ENCODE data around the gene PNPO. TPM values are rescaled to one million over a fixed set of nuclear protein-coding genes. Genes with fewer than 3 reads are reported as not detected.

The PNPO gene
- total and polyA plus RNA-seq, 4 donors, result 27.8 to 102 (median 51.3) TPM

GRCh38 chr17:47898241-47898640 is 43.1 kb upstream of the PNPO start:
- TF ChIP-seq FOXA1 (IDR thresholded peaks at IDR 0.05), result no peak
- TF ChIP-seq HNF4A (conservative IDR thresholded peaks at IDR 0.05), result no peak
- TF ChIP-seq, protein P1, sequence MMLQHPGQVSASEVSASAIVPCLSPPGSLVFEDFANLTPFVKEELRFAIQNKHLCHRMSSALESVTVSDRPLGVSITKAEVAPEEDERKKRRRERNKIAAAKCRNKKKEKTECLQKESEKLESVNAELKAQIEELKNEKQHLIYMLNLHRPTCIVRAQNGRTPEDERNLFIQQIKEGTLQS (IDR thresholded peaks at IDR 0.05), result no peak
- no peak for TF ChIP-seq SP1 (IDR thresholded peaks at IDR 0.05)
- no peak for TF ChIP-seq YY1 (IDR thresholded peaks at IDR 0.05)
- TF ChIP-seq RXRA (IDR thresholded peaks at IDR 0.05), result no peak
- no peak overlapping the region for H3K9ac ChIP-seq (ENCODE audit: low read depth in 1 of 2, low read length in 2 of 2)

GRCh38 chr17:47899643-47900042 is 41.7 kb upstream of the PNPO start:
- Histone ChIP-seq H3K27me3 (ENCODE audit: control insufficient read depth in 4 of 4, insufficient read depth in 4 of 4, low read length in 3 of 4) (no peaks in the 10 kb centered on the region), H3K9me3 (ENCODE audit: control insufficient read depth in 4 of 4, low read length in 3 of 4) (no peaks in the 10 kb centered on the region), H3K4me1 (ENCODE audit: control insufficient read depth in 4 of 4, insufficient read depth in 4 of 4, low read length in 3 of 4) (peaks cover 3 to 19% (median 11%) of the 10 kb centered on the region in 4 donors), H3K27ac (ENCODE audit: low read depth in 1 of 2, low read length in 2 of 2) (no peak overlapping the region), H3K36me3 (ENCODE audit: control insufficient read depth in 4 of 4, insufficient read depth in 3 of 4, low read depth in 1 of 4, low read length in 3 of 4) (no peaks in the 10 kb centered on the region), H3K9ac (ENCODE audit: low read depth in 1 of 2, low read length in 2 of 2) (no peak overlapping the region), H3K4me3 (ENCODE audit: low read depth in 1 of 3, low read length in 3 of 3) (no peak overlapping the region)
- DNase-seq (ENCODE audit: low spot score), result no peak
- no peak for TF ChIP-seq RXRA (IDR thresholded peaks at IDR 0.05)
- TF ChIP-seq JUND (IDR thresholded peaks at IDR 0.05), result no peak
- TF ChIP-seq, protein P2, sequence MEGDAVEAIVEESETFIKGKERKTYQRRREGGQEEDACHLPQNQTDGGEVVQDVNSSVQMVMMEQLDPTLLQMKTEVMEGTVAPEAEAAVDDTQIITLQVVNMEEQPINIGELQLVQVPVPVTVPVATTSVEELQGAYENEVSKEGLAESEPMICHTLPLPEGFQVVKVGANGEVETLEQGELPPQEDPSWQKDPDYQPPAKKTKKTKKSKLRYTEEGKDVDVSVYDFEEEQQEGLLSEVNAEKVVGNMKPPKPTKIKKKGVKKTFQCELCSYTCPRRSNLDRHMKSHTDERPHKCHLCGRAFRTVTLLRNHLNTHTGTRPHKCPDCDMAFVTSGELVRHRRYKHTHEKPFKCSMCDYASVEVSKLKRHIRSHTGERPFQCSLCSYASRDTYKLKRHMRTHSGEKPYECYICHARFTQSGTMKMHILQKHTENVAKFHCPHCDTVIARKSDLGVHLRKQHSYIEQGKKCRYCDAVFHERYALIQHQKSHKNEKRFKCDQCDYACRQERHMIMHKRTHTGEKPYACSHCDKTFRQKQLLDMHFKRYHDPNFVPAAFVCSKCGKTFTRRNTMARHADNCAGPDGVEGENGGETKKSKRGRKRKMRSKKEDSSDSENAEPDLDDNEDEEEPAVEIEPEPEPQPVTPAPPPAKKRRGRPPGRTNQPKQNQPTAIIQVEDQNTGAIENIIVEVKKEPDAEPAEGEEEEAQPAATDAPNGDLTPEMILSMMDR (IDR thresholded peaks at IDR 0.05; ENCODE audit: low read depth, low read length, missing input control), result no peak
- TF ChIP-seq GABPA (IDR thresholded peaks at IDR 0.05 in 1 of 2, conservative IDR thresholded peaks at IDR 0.05 in 1 of 2), result no peak
- no peak for TF ChIP-seq FOXA2 (IDR thresholded peaks at IDR 0.05)
- no peak for TF ChIP-seq HNF4A (conservative IDR thresholded peaks at IDR 0.05)
- TF ChIP-seq, protein P1 (IDR thresholded peaks at IDR 0.05), result no peak
- no peak for TF ChIP-seq MAX (IDR thresholded peaks at IDR 0.05)
- no peak for TF ChIP-seq SP1 (IDR thresholded peaks at IDR 0.05)
- no peak for TF ChIP-seq YY1 (IDR thresholded peaks at IDR 0.05)
- TF ChIP-seq EGR1 (IDR thresholded peaks at IDR 0.05; ENCODE audit: low read depth in 2 of 2), result no peak
- TF ChIP-seq NR2F2 (IDR thresholded peaks at IDR 0.05), result no peak
- TF ChIP-seq TAF1 (conservative IDR thresholded peaks at IDR 0.05), result no peak
- TF ChIP-seq RAD21 (IDR thresholded peaks at IDR 0.05), result no peak
- no peak for TF ChIP-seq HNF4G (IDR thresholded peaks at IDR 0.05)
- TF ChIP-seq, protein P3, sequence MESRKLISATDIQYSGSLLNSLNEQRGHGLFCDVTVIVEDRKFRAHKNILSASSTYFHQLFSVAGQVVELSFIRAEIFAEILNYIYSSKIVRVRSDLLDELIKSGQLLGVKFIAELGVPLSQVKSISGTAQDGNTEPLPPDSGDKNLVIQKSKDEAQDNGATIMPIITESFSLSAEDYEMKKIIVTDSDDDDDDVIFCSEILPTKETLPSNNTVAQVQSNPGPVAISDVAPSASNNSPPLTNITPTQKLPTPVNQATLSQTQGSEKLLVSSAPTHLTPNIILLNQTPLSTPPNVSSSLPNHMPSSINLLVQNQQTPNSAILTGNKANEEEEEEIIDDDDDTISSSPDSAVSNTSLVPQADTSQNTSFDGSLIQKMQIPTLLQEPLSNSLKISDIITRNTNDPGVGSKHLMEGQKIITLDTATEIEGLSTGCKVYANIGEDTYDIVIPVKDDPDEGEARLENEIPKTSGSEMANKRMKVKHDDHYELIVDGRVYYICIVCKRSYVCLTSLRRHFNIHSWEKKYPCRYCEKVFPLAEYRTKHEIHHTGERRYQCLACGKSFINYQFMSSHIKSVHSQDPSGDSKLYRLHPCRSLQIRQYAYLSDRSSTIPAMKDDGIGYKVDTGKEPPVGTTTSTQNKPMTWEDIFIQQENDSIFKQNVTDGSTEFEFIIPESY (IDR thresholded peaks at IDR 0.05), result no peak
- TF ChIP-seq, protein P4, sequence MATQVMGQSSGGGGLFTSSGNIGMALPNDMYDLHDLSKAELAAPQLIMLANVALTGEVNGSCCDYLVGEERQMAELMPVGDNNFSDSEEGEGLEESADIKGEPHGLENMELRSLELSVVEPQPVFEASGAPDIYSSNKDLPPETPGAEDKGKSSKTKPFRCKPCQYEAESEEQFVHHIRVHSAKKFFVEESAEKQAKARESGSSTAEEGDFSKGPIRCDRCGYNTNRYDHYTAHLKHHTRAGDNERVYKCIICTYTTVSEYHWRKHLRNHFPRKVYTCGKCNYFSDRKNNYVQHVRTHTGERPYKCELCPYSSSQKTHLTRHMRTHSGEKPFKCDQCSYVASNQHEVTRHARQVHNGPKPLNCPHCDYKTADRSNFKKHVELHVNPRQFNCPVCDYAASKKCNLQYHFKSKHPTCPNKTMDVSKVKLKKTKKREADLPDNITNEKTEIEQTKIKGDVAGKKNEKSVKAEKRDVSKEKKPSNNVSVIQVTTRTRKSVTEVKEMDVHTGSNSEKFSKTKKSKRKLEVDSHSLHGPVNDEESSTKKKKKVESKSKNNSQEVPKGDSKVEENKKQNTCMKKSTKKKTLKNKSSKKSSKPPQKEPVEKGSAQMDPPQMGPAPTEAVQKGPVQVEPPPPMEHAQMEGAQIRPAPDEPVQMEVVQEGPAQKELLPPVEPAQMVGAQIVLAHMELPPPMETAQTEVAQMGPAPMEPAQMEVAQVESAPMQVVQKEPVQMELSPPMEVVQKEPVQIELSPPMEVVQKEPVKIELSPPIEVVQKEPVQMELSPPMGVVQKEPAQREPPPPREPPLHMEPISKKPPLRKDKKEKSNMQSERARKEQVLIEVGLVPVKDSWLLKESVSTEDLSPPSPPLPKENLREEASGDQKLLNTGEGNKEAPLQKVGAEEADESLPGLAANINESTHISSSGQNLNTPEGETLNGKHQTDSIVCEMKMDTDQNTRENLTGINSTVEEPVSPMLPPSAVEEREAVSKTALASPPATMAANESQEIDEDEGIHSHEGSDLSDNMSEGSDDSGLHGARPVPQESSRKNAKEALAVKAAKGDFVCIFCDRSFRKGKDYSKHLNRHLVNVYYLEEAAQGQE (IDR thresholded peaks at IDR 0.05), result no peak
- no peak for TF ChIP-seq FOXA1 (IDR thresholded peaks at IDR 0.05)
- 96% methylated on average over 5 of the region's 5 CpGs for WGBS

More at GRCh38 chr17:47898241-47898640, 43.1 kb upstream of the PNPO start:
- no peak overlapping the region for H3K4me3 ChIP-seq (ENCODE audit: low read depth in 1 of 3, low read length in 3 of 3)
- no peak overlapping the region for H3K27ac ChIP-seq (ENCODE audit: low read depth in 1 of 2, low read length in 2 of 2)
- H3K27me3 ChIP-seq (ENCODE audit: control insufficient read depth in 4 of 4, insufficient read depth in 4 of 4, low read length in 3 of 4), result no peaks in the 10 kb centered on the region
- no peaks in the 10 kb centered on the region for H3K9me3 ChIP-seq (ENCODE audit: control insufficient read depth in 4 of 4, low read length in 3 of 4)
- H3K36me3 ChIP-seq (ENCODE audit: control insufficient read depth in 4 of 4, insufficient read depth in 3 of 4, low read depth in 1 of 4, low read length in 3 of 4), result no peaks in the 10 kb centered on the region
- peaks cover 3 to 24% (median 13%) of the 10 kb centered on the region in 4 donors for H3K4me1 ChIP-seq (ENCODE audit: control insufficient read depth in 4 of 4, insufficient read depth in 4 of 4, low read length in 3 of 4)
- DNase-seq (ENCODE audit: low spot score), result no peak
